ENCODE data around the gene CCDC185. TPM values are rescaled to one million over a fixed set of nuclear protein-coding genes. Genes with fewer than 3 reads are reported as not detected.

The CCDC185 gene
- total and polyA plus RNA-seq, 7 donors, result not detected

DNA sequence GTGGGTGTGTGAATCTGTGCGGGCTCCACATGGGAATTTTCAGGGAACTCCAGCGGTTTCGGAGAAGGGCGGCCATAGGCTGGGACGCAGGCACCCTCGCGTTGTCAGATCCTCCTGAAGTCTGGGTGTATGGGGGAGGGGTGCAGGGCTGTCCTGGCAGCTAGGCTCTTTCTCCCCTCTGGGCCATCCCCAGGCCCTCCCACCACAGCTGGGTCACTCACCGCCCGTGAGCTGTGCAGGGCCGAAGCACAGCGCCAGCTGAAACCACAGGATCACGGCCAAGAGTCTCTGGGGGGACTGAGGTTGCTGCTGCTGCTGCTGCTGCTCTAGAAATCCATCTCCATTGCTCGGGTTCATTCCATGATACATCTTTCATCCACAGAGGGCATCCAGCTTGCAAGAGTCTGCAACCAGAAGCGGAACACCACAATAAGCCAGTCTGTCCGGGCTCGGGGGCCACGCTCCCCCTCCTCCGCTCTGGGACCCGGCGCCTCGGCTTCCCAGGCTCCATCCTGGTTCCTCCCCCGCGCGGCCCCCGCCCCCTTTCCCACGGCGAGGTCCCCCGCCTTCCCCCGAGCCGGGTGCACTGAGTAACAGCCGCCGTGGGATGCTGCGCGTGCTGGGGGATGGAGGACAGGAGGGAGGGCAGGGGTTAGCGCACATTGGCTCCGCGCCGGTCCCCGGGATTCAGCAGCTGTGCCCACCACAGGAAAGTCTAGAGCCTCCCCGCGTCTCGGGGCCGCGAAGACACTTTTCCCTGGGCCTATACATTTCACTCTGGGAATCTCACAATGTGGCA is 30.0 kb upstream of the CCDC185 start:
- Histone ChIP-seq H3K4me1 (peaks cover 7% of the 10 kb centered on the region), H3K27me3 (ENCODE audit: insufficient read depth in 3 of 3, low read length in 2 of 3) (peaks cover 0 to 31% (median 0%) of the 10 kb centered on the region in 3 donors), H3K27ac (no peak overlapping the region), H3K9me3 (no peaks in the 10 kb centered on the region), H3K36me3 (ENCODE audit: insufficient read depth in 1 of 2, low read depth in 1 of 2) (no peaks in the 10 kb centered on the region), H3K4me3 (peak overlapping the region; percentile 68)
- 1 to 4% (median 2%) methylated on average over 40 to 44 of the region's 44 CpGs for WGBS, 3 donors
- ATAC-seq (peak; percentile 40 to 54 (median 45)), DNase-seq (peak; percentile 30 to 61)
- TF ChIP-seq, protein P1, sequence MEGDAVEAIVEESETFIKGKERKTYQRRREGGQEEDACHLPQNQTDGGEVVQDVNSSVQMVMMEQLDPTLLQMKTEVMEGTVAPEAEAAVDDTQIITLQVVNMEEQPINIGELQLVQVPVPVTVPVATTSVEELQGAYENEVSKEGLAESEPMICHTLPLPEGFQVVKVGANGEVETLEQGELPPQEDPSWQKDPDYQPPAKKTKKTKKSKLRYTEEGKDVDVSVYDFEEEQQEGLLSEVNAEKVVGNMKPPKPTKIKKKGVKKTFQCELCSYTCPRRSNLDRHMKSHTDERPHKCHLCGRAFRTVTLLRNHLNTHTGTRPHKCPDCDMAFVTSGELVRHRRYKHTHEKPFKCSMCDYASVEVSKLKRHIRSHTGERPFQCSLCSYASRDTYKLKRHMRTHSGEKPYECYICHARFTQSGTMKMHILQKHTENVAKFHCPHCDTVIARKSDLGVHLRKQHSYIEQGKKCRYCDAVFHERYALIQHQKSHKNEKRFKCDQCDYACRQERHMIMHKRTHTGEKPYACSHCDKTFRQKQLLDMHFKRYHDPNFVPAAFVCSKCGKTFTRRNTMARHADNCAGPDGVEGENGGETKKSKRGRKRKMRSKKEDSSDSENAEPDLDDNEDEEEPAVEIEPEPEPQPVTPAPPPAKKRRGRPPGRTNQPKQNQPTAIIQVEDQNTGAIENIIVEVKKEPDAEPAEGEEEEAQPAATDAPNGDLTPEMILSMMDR (IDR thresholded peaks at IDR 0.05), result no peak
- intact Hi-C loops (cut with DNase I), result loop anchor here (10.0 kb wide), 2 partner anchors 98 to 218 kb away; partner anchors contain the start of gene TLR5 (in 1 of the 2)

DNA sequence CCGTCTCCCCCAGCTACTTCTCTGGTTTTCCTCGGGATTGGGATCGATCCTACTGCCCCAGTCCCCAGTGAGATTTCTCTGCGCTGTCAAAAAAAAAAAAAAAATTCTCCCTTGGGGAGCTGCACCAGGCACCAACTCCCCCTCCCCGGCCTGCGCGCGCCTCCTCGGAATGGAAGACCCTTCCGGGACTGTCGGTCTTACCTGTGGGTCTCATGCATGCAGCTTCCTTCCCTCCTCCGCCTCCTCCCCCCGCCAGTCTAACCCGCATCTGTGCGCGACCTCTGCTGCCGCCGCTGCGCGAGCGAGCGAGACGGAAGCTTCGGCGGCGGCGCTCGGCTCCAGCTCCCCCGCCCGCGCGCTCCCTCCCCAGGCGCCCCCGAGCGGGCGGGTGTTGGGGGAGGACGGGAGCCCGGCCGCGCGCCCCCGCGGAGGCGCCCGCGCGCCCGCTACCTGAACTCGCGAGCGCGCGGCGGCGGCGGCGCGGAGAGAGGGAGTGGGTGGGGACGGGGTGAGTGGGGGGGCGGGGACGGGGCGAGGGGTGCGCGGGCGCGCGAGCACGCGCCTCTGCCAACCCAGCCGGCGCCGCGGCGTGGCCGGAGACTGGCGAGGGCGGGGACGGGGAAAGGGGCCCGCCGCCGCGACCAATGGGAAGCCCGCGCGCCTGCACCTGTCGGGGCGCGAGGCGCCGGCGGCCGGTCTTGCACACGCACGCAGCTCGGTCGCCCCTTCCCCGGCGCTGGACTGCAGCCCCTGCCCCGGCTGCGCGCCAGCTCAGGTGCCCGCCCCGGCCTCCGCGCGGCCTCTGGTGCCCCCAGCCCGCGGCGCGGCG is 29.1 kb upstream of the CCDC185 start, which contains the start of gene SUSD4:
Gene SUSD4, minus strand, starts transcription at position 321 of the 829 bp plus-strand sequence. CDS start 751 bp downstream, outside the sequence.
- TF ChIP-seq, protein P1 (IDR thresholded peaks at IDR 0.05), result no peak
- WGBS, 3 donors, result 0 to 1% (median 0%) methylated on average over 51 to 108 of the region's 111 CpGs
- peak within 1 kb of the TSS; percentile 68 for H3K4me3 ChIP-seq
- intact Hi-C loops (cut with DNase I), result loop anchor here (10.0 kb wide), 2 partner anchors 99 to 219 kb away; partner anchors contain the start of gene TLR5 (in 1 of the 2)
- ATAC-seq (peak; percentile 70 to 90 (median 84)), DNase-seq (peak; percentile 33 to 59)
- peaks cover 7% of the 10 kb centered on the region for H3K4me1 ChIP-seq
- H3K9me3 ChIP-seq, result no peaks in the 10 kb centered on the region
- H3K27me3 ChIP-seq (ENCODE audit: insufficient read depth in 3 of 3, low read length in 2 of 3), result peaks cover 0 to 31% (median 0%) of the 10 kb centered on the region in 3 donors
- H3K36me3 ChIP-seq (ENCODE audit: insufficient read depth in 1 of 2, low read depth in 1 of 2), result no peaks in the 10 kb centered on the region
- no peak within 1 kb of the TSS for H3K27ac ChIP-seq

DNA sequence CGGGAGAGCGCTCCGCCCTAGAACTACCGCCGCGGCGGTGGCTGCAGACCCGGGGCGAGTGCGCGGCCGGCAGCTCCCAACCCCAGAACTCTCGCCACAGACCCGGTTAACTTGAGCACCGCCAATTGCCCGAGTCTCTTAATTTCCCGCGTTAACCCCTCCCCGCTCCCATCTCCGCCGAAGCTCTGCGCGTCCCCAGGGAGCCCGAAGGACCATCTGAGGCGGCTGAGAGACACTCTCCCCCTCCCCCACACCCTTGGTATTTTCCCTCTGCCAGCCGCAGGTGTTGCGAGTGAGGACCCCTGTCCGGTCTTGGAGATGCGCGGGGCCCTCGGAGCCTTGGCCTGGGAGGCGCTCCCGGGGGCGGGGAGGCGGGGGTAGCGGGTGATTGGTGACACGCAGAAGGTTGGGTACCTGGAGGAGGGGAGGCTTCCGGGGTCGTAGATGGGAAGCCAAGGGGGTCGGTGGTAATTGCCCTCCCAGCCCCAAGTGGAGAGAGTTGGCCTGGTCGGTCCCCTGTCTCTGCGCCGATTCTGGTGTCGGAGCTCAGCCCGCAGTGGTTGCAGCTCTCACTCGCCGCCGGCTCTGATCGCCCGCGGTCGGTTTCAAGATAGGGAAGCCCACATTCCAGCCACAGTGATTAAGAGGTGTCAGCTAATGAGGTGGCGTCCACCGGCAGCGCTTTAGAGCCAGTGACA is 28.4 kb upstream of the CCDC185 start:
- peaks cover 0 to 28% (median 0%) of the 10 kb centered on the region in 3 donors for H3K27me3 ChIP-seq (ENCODE audit: insufficient read depth in 3 of 3, low read length in 2 of 3)
- no peak overlapping the region for H3K27ac ChIP-seq
- ATAC-seq (peak in 1 of 4 donors; percentile 38), DNase-seq (no peak)
- TF ChIP-seq, protein P1 (IDR thresholded peaks at IDR 0.05), result no peak
- peaks cover 7% of the 10 kb centered on the region for H3K4me1 ChIP-seq
- no peaks in the 10 kb centered on the region for H3K9me3 ChIP-seq
- H3K36me3 ChIP-seq (ENCODE audit: insufficient read depth in 1 of 2, low read depth in 1 of 2), result no peaks in the 10 kb centered on the region
- H3K4me3 ChIP-seq, result peak overlapping the region; percentile 68
- intact Hi-C loops (cut with DNase I), result loop anchor here (10.0 kb wide), 2 partner anchors 100 to 220 kb away; partner anchors contain the start of gene TLR5 (in 1 of the 2)
- WGBS, 3 donors, result 3 to 5% (median 4%) methylated on average over 52 to 55 of the region's 55 CpGs

DNA sequence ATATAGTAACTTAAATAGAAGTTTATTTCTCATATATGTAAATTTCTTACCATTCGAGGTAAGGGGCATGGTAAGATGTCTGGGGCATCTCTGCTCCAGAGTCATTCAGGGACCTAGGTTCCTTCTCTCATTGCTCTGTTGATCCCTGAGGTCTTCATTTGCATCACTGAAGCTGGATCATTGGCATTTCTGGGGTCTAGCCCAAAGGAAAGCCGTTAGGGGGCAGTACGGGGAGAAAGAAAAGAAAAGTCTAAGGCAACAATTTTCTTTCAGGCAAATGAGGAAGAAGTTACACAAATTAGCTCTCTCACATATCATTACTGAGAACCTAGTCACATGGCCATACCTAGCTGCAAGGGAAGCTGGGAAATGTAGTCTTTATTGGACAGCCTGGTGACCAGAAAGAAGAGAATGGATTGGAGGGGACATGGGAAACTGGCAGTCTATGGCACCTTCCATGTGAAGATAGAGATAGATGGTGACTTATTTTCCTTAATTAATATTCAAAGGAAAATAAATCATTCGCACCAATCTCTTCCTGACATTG is 19.1 kb upstream of the CCDC185 start:
- ATAC-seq (no peak), DNase-seq (no peak)
- H3K4me1 ChIP-seq, result no peaks in the 10 kb centered on the region
- intact Hi-C loops (cut with DNase I), result no loop called here
- no peak overlapping the region for H3K27ac ChIP-seq
- H3K27me3 ChIP-seq (ENCODE audit: insufficient read depth in 3 of 3, low read length in 2 of 3), result peaks cover 0 to 3% (median 0%) of the 10 kb centered on the region in 3 donors
- H3K9me3 ChIP-seq, result no peaks in the 10 kb centered on the region
- TF ChIP-seq, protein P1 (IDR thresholded peaks at IDR 0.05), result no peak
- 71 to 80% (median 74%) methylated on average over 4 of the region's 4 CpGs for WGBS, 3 donors
- H3K4me3 ChIP-seq, result no peak overlapping the region
- H3K36me3 ChIP-seq (ENCODE audit: insufficient read depth in 1 of 2, low read depth in 1 of 2), result no peaks in the 10 kb centered on the region
